Measurements from ENCODE around the gene IMMP1L.

IMMP1L gene

GRCh38 chr11:31424652-31425051, 84.8 kb downstream of the IMMP1L start:
- Histone ChIP-seq H3K27ac (no peak overlapping the region), H3K9ac (ENCODE audit: insufficient read length) (no peak overlapping the region), H3K36me3 (ENCODE audit: insufficient read depth, low read length) (peaks cover 4% of the 10 kb centered on the region; the same call in 1 of the 2 replicates), H3K9me3 (ENCODE audit: low read depth, low read length) (no peaks in the 10 kb centered on the region), H3K4me3 (no peak overlapping the region)
- DNase-seq (ENCODE audit: low read depth, low spot score): no peak
- TF ChIP-seq EZH2 (IDR thresholded peaks at IDR 0.05): no peak
- TF ChIP-seq POLR2AphosphoS5 (IDR thresholded peaks at IDR 0.05; ENCODE audit: borderline replicate concordance, low read depth, low read length): no peak
- no peak for TF ChIP-seq FOXP2 (optimal IDR thresholded peaks at IDR 0.05; ENCODE audit: control extremely low read depth, extremely low read length, insufficient read depth)

DNA sequence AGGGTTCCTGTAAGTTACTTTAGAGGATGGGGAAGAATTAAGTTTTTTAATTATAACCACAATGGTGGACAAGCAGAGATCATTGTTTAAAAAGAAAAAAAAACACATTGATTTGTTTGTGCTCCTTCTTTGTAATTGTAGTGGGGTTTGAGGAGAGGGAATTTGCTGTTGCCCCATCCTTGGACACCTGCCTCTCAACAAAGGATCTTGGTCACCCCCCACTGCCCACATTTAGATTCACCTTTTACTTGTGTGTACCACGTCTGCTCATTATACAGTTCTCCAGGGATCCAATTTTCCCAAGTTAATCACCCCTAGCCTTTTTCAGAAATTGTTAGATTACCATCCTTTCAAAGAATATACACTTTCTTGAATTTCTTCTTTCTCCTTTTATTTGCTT, 86.7 kb downstream of the IMMP1L start:
- no peak for DNase-seq (ENCODE audit: low read depth, low spot score)
- no peak overlapping the region for H3K9ac ChIP-seq (ENCODE audit: insufficient read length)
- no peaks in the 10 kb centered on the region; the same call in 1 of the 2 replicates for H3K36me3 ChIP-seq (ENCODE audit: insufficient read depth, low read length)
- no peak overlapping the region for H3K4me3 ChIP-seq
- no peaks in the 10 kb centered on the region for H3K9me3 ChIP-seq (ENCODE audit: low read depth, low read length)
- TF ChIP-seq POLR2AphosphoS5 (IDR thresholded peaks at IDR 0.05; ENCODE audit: borderline replicate concordance, low read depth, low read length) (no peak), EZH2 (IDR thresholded peaks at IDR 0.05) (no peak), FOXP2 (optimal IDR thresholded peaks at IDR 0.05; ENCODE audit: control extremely low read depth, extremely low read length, insufficient read depth) (no peak)
- no peak overlapping the region for H3K27ac ChIP-seq

DNA sequence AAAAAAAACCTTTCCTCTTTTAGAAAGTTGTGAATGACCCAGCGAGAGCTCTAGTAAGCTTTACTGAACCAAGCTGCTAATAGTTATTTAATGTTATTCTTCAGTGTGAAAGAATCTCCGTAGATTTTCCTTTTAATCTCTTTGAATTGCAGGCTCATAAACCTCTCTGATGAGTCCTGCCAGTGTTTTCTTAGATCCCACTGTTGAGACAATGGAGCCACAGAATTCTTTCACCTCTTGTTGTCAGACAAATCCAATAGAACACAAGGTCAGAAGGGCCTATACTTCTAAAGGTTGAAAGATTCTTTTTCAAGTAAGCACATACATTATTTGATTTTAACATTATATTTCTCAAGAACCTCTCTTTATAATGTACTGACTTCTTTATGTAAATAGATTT, 87.6 kb downstream of the IMMP1L start:
- Histone ChIP-seq H3K4me3 (no peak overlapping the region), H3K36me3 (ENCODE audit: insufficient read depth, low read length) (no peaks in the 10 kb centered on the region; the same call in 1 of the 2 replicates), H3K9ac (ENCODE audit: insufficient read length) (no peak overlapping the region), H3K9me3 (ENCODE audit: low read depth, low read length) (no peaks in the 10 kb centered on the region), H3K27ac (no peak overlapping the region)
- TF ChIP-seq POLR2AphosphoS5 (IDR thresholded peaks at IDR 0.05; ENCODE audit: borderline replicate concordance, low read depth, low read length) (no peak), FOXP2 (optimal IDR thresholded peaks at IDR 0.05; ENCODE audit: control extremely low read depth, extremely low read length, insufficient read depth) (no peak), EZH2 (IDR thresholded peaks at IDR 0.05) (no peak)
- DNase-seq (ENCODE audit: low read depth, low spot score): no peak

GRCh38 chr11:31419669-31420068, 89.8 kb downstream of the IMMP1L start:
- H3K4me3 ChIP-seq: no peak overlapping the region
- TF ChIP-seq FOXP2 (optimal IDR thresholded peaks at IDR 0.05; ENCODE audit: control extremely low read depth, extremely low read length, insufficient read depth): no peak
- TF ChIP-seq EZH2 (IDR thresholded peaks at IDR 0.05): no peak
- no peak for TF ChIP-seq POLR2AphosphoS5 (IDR thresholded peaks at IDR 0.05; ENCODE audit: borderline replicate concordance, low read depth, low read length)
- DNase-seq (ENCODE audit: low read depth, low spot score): no peak
- no peaks in the 10 kb centered on the region for H3K36me3 ChIP-seq (ENCODE audit: insufficient read depth, low read length)
- H3K27ac ChIP-seq: no peak overlapping the region
- no peak overlapping the region for H3K9ac ChIP-seq (ENCODE audit: insufficient read length)
- no peaks in the 10 kb centered on the region for H3K9me3 ChIP-seq (ENCODE audit: low read depth, low read length)

DNA sequence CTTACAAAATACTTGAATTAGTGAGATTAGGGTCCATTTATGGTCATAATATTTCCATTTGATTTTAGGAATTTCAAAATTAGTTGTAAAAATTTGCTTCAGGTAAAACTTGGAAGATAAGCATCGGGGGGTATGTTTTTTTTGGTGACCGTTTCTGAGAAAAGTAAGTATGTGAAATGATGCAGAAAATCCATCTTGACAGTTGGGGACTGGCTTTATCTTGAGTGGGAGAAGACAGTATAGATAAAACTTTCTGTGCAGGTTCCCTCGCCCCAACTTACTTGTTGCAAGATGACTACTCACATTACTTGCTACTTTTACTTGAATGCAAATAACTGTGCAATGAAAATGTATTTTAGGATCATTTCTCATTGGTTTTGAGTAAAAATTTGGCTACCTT, 90.3 kb downstream of the IMMP1L start:
- Histone ChIP-seq H3K36me3 (ENCODE audit: insufficient read depth, low read length) (no peaks in the 10 kb centered on the region), H3K9ac (ENCODE audit: insufficient read length) (no peak overlapping the region), H3K9me3 (ENCODE audit: low read depth, low read length) (no peaks in the 10 kb centered on the region), H3K27ac (no peak overlapping the region), H3K4me3 (no peak overlapping the region)
- no peak for DNase-seq (ENCODE audit: low read depth, low spot score)
- TF ChIP-seq EZH2 (IDR thresholded peaks at IDR 0.05) (no peak), FOXP2 (optimal IDR thresholded peaks at IDR 0.05; ENCODE audit: control extremely low read depth, extremely low read length, insufficient read depth) (no peak)

DNA sequence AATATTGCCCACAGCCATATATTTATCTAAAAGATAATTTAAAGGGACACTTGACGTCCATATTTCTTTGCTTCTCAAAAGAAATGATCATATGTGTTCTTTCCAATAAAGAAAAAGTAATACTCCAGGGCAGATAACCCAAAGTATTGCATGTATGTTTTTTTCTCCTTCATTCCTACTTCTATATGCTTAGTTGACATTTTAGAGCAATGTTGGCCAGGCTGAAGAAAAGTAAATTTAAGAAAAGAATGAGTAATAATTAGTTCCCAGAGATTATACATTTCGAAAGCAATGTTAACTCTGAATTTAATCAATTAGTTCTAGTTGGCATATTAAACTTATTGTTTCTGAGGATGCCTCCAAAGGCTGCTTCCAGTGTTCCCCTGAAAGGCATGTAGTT, 91.6 kb downstream of the IMMP1L start:
- Histone ChIP-seq H3K9ac (ENCODE audit: insufficient read length) (no peak overlapping the region), H3K36me3 (ENCODE audit: insufficient read depth, low read length) (no peaks in the 10 kb centered on the region), H3K4me3 (no peak overlapping the region), H3K9me3 (ENCODE audit: low read depth, low read length) (no peaks in the 10 kb centered on the region), H3K27ac (no peak overlapping the region)
- DNase-seq (ENCODE audit: low read depth, low spot score): no peak
- TF ChIP-seq FOXP2 (optimal IDR thresholded peaks at IDR 0.05; ENCODE audit: control extremely low read depth, extremely low read length, insufficient read depth) (no peak), EZH2 (IDR thresholded peaks at IDR 0.05) (no peak)

- no peaks in the 10 kb centered on the region for H3K9me3 ChIP-seq (ENCODE audit: low read depth, low read length)
- H3K9ac ChIP-seq (ENCODE audit: insufficient read length): no peak overlapping the region
- H3K4me3 ChIP-seq: no peak overlapping the region
- TF ChIP-seq POLR2AphosphoS5 (IDR thresholded peaks at IDR 0.05; ENCODE audit: borderline replicate concordance, low read depth, low read length) (no peak), EZH2 (IDR thresholded peaks at IDR 0.05) (no peak), FOXP2 (optimal IDR thresholded peaks at IDR 0.05; ENCODE audit: control extremely low read depth, extremely low read length, insufficient read depth) (no peak)
- no peak overlapping the region for H3K27ac ChIP-seq
- H3K36me3 ChIP-seq (ENCODE audit: insufficient read depth, low read length): no peaks in the 10 kb centered on the region
- DNase-seq (ENCODE audit: low read depth, low spot score): no peak
Measured at GRCh38 chr11:31417357-31417756, 92.1 kb downstream of the IMMP1L start.

- Histone ChIP-seq H3K4me3 (no peak overlapping the region), H3K36me3 (ENCODE audit: insufficient read depth, low read length) (0 out of 2 replicates have a peak, but pooled peaks cover 3% of the 10 kb centered on the region), H3K27ac (no peak overlapping the region), H3K9me3 (ENCODE audit: low read depth, low read length) (no peaks in the 10 kb centered on the region), H3K9ac (ENCODE audit: insufficient read length) (no peak overlapping the region)
- DNase-seq (ENCODE audit: low read depth, low spot score): no peak
- TF ChIP-seq POLR2AphosphoS5 (IDR thresholded peaks at IDR 0.05; ENCODE audit: borderline replicate concordance, low read depth, low read length) (no peak), EZH2 (IDR thresholded peaks at IDR 0.05) (no peak), FOXP2 (optimal IDR thresholded peaks at IDR 0.05; ENCODE audit: control extremely low read depth, extremely low read length, insufficient read depth) (no peak)
Measured at GRCh38 chr11:31415435-31415834, 94.0 kb downstream of the IMMP1L start.

GRCh38 chr11:31414338-31414737, 95.1 kb downstream of the IMMP1L start:
- H3K36me3 ChIP-seq (ENCODE audit: insufficient read depth, low read length): 0 out of 2 replicates have a peak, but pooled peaks cover 3% of the 10 kb centered on the region
- no peak overlapping the region for H3K27ac ChIP-seq
- no peak overlapping the region for H3K9ac ChIP-seq (ENCODE audit: insufficient read length)
- no peak for DNase-seq (ENCODE audit: low read depth, low spot score)
- TF ChIP-seq FOXP2 (optimal IDR thresholded peaks at IDR 0.05; ENCODE audit: control extremely low read depth, extremely low read length, insufficient read depth): no peak
- H3K4me3 ChIP-seq: no peak overlapping the region
- H3K9me3 ChIP-seq (ENCODE audit: low read depth, low read length): no peaks in the 10 kb centered on the region
